K562 (cell line): ENCODE data around the gene OMG. TPM values are rescaled to one million over a fixed set of nuclear protein-coding genes. Genes with fewer than 3 reads are reported as not detected.

Experiments
- CHCHD3 ChIP-seq: fragments of 250-450 bp; sonication (Bioruptor Pico); IDR thresholded peaks from 2 replicates; pipeline ENCODE4 v2.1.2; 2022; ENCODE audit warnings: mild to moderate bottlenecking
- DNMT1 ChIP-seq: fragments of 450-650 bp; IDR thresholded peaks from 2 replicates; pipeline ENCODE4 v1.6.1; 2016; ENCODE audit warnings: antibody characterized with exemption, mild to moderate bottlenecking
- FOS ChIP-seq: IDR thresholded peaks from 3 replicates; pipeline ENCODE4 v1.6.1; 2011; ENCODE audit not compliant: insufficient read length; ENCODE audit errors: extremely low read depth
- FOXP4 ChIP-seq: sonication (generic); formaldehyde crosslinking; IDR thresholded peaks from 2 replicates; pipeline ENCODE4 v1.8.0; 2022; ENCODE audit warnings: mild to moderate bottlenecking, missing genetic modification reagents, borderline replicate concordance
- GMEB1 ChIP-seq: fragments of 250-450 bp; sonication (Bioruptor Pico); IDR thresholded peaks from 2 replicates; pipeline ENCODE4 v1.4.0; 2020; ENCODE audit warnings: mild to moderate bottlenecking
- HDAC1 ChIP-seq, 2 experiments: fragments of 450-650 bp; IDR thresholded peaks; 2 replicates each; pipeline ENCODE4 v1.6.1; 2016 to 2017; ENCODE audit warnings: inconsistent platforms in 1 of 2, mild to moderate bottlenecking in 1 of 2, moderate library complexity in 1 of 2
- HDAC8 ChIP-seq: fragments of 450-650 bp; IDR thresholded peaks from 2 replicates; pipeline ENCODE4 v1.6.1; 2016; ENCODE audit warnings: mild to moderate bottlenecking, missing genetic modification characterization, moderate library complexity, missing compliant biosample characterization
- HMGXB4 ChIP-seq: sonication (generic); formaldehyde crosslinking; IDR thresholded peaks from 2 replicates; pipeline ENCODE4 v1.8.1; 2023; ENCODE audit warnings: mild to moderate bottlenecking, missing genetic modification reagents
- MEF2A ChIP-seq: IDR thresholded peaks from 2 replicates; pipeline ENCODE4 v1.6.1; 2011; ENCODE audit warnings: low read depth, mild to moderate bottlenecking, low read length, moderate library complexity; ENCODE audit not compliant: control insufficient read depth
- MTA2 ChIP-seq: fragments of 450-650 bp; IDR thresholded peaks from 2 replicates; pipeline ENCODE4 v1.6.1; 2016; ENCODE audit warnings: low read depth
- NCOA4 ChIP-seq: fragments of 450-650 bp; IDR thresholded peaks from 2 replicates; pipeline ENCODE4 v1.6.1; 2018; ENCODE audit warnings: mild to moderate bottlenecking; ENCODE audit not compliant: partially characterized antibody
- OTX1 ChIP-seq: fragments of 450-650 bp; formaldehyde crosslinking; IDR thresholded peaks from 2 replicates; pipeline ENCODE4 v1.4.0; 2022; ENCODE audit warnings: mild to moderate bottlenecking
- POLR2AphosphoS2 ChIP-seq: IDR thresholded peaks from 2 replicates; pipeline ENCODE4 v1.6.1; 2012; ENCODE audit warnings: low read length, improper control_type of control experiment
- RBM22 ChIP-seq: fragments of 200-400 bp; formaldehyde crosslinking; IDR thresholded peaks from 2 replicates; pipeline ENCODE4 v1.6.1; 2018; ENCODE audit warnings: low read length, low read depth; ENCODE audit not compliant: poor library complexity, severe bottlenecking
- SMARCA5 ChIP-seq: fragments of 450-650 bp; IDR thresholded peaks from 2 replicates; pipeline ENCODE4 v1.6.1; 2016
- SMARCC2 ChIP-seq: fragments of 450-650 bp; IDR thresholded peaks from 2 replicates; pipeline ENCODE4 v1.6.1; 2017; ENCODE audit warnings: antibody characterized with exemption, moderate library complexity, mild to moderate bottlenecking, low read depth
- SREBF2 ChIP-seq: sonication (generic); formaldehyde crosslinking; IDR thresholded peaks from 2 replicates; pipeline ENCODE4 v1.4.0; 2020; ENCODE audit warnings: mild to moderate bottlenecking, missing genetic modification reagents
- TFE3 ChIP-seq: fragments of 450-650 bp; formaldehyde crosslinking; IDR thresholded peaks from 2 replicates; pipeline ENCODE4 v1.4.0; 2020; ENCODE audit warnings: mild to moderate bottlenecking, mixed read lengths
- ZNF644 ChIP-seq: fragments of 200-800 bp; sonication (Bioruptor generic); IDR thresholded peaks from 2 replicates; pipeline ENCODE4 v1.6.1; 2016; ENCODE audit warnings: low read depth, missing genetic modification characterization, missing compliant biosample characterization
- polyA plus RNA-seq, 8 experiments: library from polyadenylated mRNA; depleted of rRNA in 4 of 8; stranded (reverse) in 5 of 8; unstranded in 3 of 8; fragments of >200 nt; fragmentation: Nextera tagmentation in 2 of 8; fragmentation: Illumina TruSeq in 1 of 8; extraction: Ambion mirVana in 2 of 8; extraction: Trizol in 1 of 8; gene quantifications; 2 replicates each; pipeline versions ENCODE4 v1.2.1 to v1.2.3, GENCODE V29; 2011 to 2014; ENCODE audit warnings: inconsistent platforms in 1 of 8, missing spikeins in 1 of 8
- total RNA-seq, 7 experiments: library from RNA; depleted of rRNA in 6 of 7; stranded (reverse); fragments of >200 nt in 6 of 7; fragmentation: Illumina TruSeq in 2 of 7; extraction: Trizol in 2 of 7; gene quantifications; 2 replicates each; pipeline versions ENCODE4 v1.2.1 to v1.2.3, GENCODE V29; 2011 to 2021; ENCODE audit warnings: low replicate concordance in 1 of 7

The OMG gene
- total and polyA plus RNA-seq, 9 of the 15 experiments (the other 6 are each of a cell fraction or from before 2014, with no cell fraction given): 0.41 TPM; not detected in 8

GRCh38 chr17:31308372-31309334, 11.6 kb upstream of the OMG start (continued):
- TF ChIP-seq TFE3 (CRISPR knock-in tag): no peak
- no peak for TF ChIP-seq FOXP4 (CRISPR knock-in tag)
- TF ChIP-seq SMARCC2: 0 out of 2 replicates have a peak, but pooled peaks have one; percentile 27
- no peak for TF ChIP-seq POLR2AphosphoS2
- peak; percentile 35 for TF ChIP-seq NCOA4
- no peak for TF ChIP-seq SREBF2
- no peak for TF ChIP-seq RBM22
- TF ChIP-seq MEF2A: no peak
- TF ChIP-seq HMGXB4 (CRISPR knock-in tag): no peak
- no peak for TF ChIP-seq DNMT1
- no peak for TF ChIP-seq OTX1
- TF ChIP-seq ZNF644 (tag): no peak
- TF ChIP-seq CHCHD3: no peak
- peak in 1 of 2 experiments; percentile 62; a peak in 1 of 4 replicates for TF ChIP-seq HDAC1 (IDR thresholded peaks at IDR 0.05)
- TF ChIP-seq GMEB1 (CRISPR knock-in tag): no peak
- TF ChIP-seq HDAC8: no peak
- peak; percentile 40; the same call in 1 of the 2 replicates for TF ChIP-seq MTA2
- TF ChIP-seq FOS: no peak
- TF ChIP-seq SMARCA5: peak; percentile 53; the same call in 1 of the 2 replicates
